K562 (cell line): ENCODE results near the gene PIK3R4. TPM values are rescaled to one million over a fixed set of nuclear protein-coding genes. Genes with fewer than 3 reads are reported as not detected.

Experiments used
- ATAC-seq: fragments of 200-7000 bp; cut with Tn5 transposase; 3 replicates; pipeline ENCODE4 v1.9.1; 2020; ENCODE audit warnings: moderate library complexity
- BruUV-seq: library from RNA; stranded (reverse); fragments of 400-500 nt; replicated peaks from 2 replicates; lab custom pipeline; 2021; lab: Mats Ljungman, UMichigan
- CTCF ChIA-PET: fragments of 300-600 bp; formaldehyde crosslinking; extraction: SDS; loops from one replicate; lab custom pipeline; 2021; ENCODE audit warnings: low intra/inter-chr PET ratio; lab: Yijun Ruan, JAX
- POLR2A ChIA-PET: fragments of 300-600, 350-650 bp; sonication (Branson Sonifier 250); formaldehyde crosslinking; extraction: SDS; loops from one replicate; lab custom pipeline; 2021; ENCODE audit warnings: antibody characterized with exemption, inconsistent platforms; lab: Yijun Ruan, JAX
- DNase-seq, 4 experiments: peaks; one replicate each; pipeline versions ENCODE4 v3.0.0 to v3.0.0-alpha.2; 2011 to 2018; ENCODE audit warnings: low spot score in 3 of 4, mixed read lengths in 3 of 4; ENCODE audit errors: extremely low read depth in 1 of 4
- FAIRE-seq: peaks from 2 replicates; lab custom pipeline; 2011; peaks lifted over from hg19 to GRCh38; lab: Jason Lieb, UNC
- H2AFZ ChIP-seq: 2 replicates; pipeline ENCODE4 v1.6.0; 2011; ENCODE audit warnings: low read depth, low read length, control low read depth, inconsistent platforms
- H3K27ac ChIP-seq: fragments of 200-600 bp; 3 replicates; pipeline ENCODE4 v1.8.0; 2011; ENCODE audit warnings: low read depth, mild to moderate bottlenecking, control low read depth, inconsistent platforms, low read length, moderate library complexity, mixed read lengths; ENCODE audit errors: extremely low read depth
- H3K27me3 ChIP-seq, 2 experiments: fragments of 300-600 bp in 1 of 2; 2 replicates in 1 of 2; 3 replicates in 1 of 2; pipeline versions ENCODE4 v1.6.0 to v1.8.0; 2011; ENCODE audit warnings: inconsistent platforms in 2 of 2, low read length in 2 of 2, mild to moderate bottlenecking in 1 of 2, mixed read lengths in 1 of 2, moderate library complexity in 1 of 2; ENCODE audit not compliant: control insufficient read depth in 2 of 2, insufficient read depth in 2 of 2
- H3K36me3 ChIP-seq: fragments of 300-600 bp; 3 replicates; pipeline ENCODE4 v1.8.0; 2011; ENCODE audit warnings: mild to moderate bottlenecking, low read length, inconsistent platforms; ENCODE audit not compliant: control insufficient read depth, insufficient read depth
- H3K4me1 ChIP-seq, 2 experiments: fragments of 200-600 bp in 1 of 2; replicated peaks in 1 of 2; 2 replicates in 1 of 2; 3 replicates in 1 of 2; pipeline versions ENCODE4 v1.5.1 to v1.8.0; 2011; ENCODE audit warnings: inconsistent platforms in 2 of 2, low read length in 2 of 2, mild to moderate bottlenecking in 1 of 2, mixed read lengths in 1 of 2, moderate library complexity in 1 of 2; ENCODE audit not compliant: control insufficient read depth in 2 of 2, insufficient read depth in 2 of 2
- H3K4me2 ChIP-seq: 2 replicates; pipeline ENCODE4 v1.6.1; 2011; ENCODE audit warnings: low read length, control low read depth, inconsistent platforms, mixed read lengths; ENCODE audit not compliant: insufficient read depth
- H3K4me3 ChIP-seq: fragments of 200-600 bp; sonication (generic), shearing (Covaris generic); 2 replicates; pipeline ENCODE4 v1.5.1; 2016; ENCODE audit warnings: control low read depth, inconsistent platforms
- H3K79me2 ChIP-seq: fragments of 200-600 bp; 3 replicates; pipeline ENCODE4 v1.8.0; 2011; ENCODE audit warnings: low read length, inconsistent platforms; ENCODE audit not compliant: control insufficient read depth, insufficient read depth
- H3K9ac ChIP-seq, 2 experiments: 2 replicates each; pipeline versions ENCODE4 v1.6.0 to v1.6.1; 2011; ENCODE audit warnings: low read depth in 2 of 2, low read length in 2 of 2, control low read depth in 1 of 2, inconsistent platforms in 1 of 2, mild to moderate bottlenecking in 1 of 2, mixed read lengths in 1 of 2; ENCODE audit not compliant: insufficient read depth in 1 of 2
- H3K9me1 ChIP-seq: one replicate; pipeline ENCODE4 v1.6.0; 2011; ENCODE audit warnings: inconsistent platforms, mild to moderate bottlenecking, low read length, moderate library complexity; ENCODE audit not compliant: control insufficient read depth, insufficient read depth
- H3K9me3 ChIP-seq: replicated peaks from 2 replicates; pipeline ENCODE4 v1.5.1; 2011; ENCODE audit warnings: low read depth, low read length, inconsistent platforms; ENCODE audit not compliant: control insufficient read depth, insufficient read depth
- H4K20me1 ChIP-seq: replicated peaks from 2 replicates; pipeline ENCODE4 v1.6.1; 2011; ENCODE audit warnings: low read length, inconsistent platforms, mixed read lengths; ENCODE audit not compliant: control insufficient read depth, insufficient read depth
- CBX8 ChIP-seq: fragments of 200-600 bp; sonication (generic); IDR thresholded peaks from 2 replicates; pipeline ENCODE4 v1.6.1; 2012; ENCODE audit warnings: borderline replicate concordance, mixed run types, low read depth, mild to moderate bottlenecking, moderate library complexity, mixed read lengths, low read length, control low read depth, inconsistent platforms; ENCODE audit not compliant: poor library complexity, severe bottlenecking; ENCODE audit errors: extremely low read depth
- CGGBP1 ChIP-seq: fragments of 250-450 bp; sonication (Bioruptor Pico); IDR thresholded peaks from 2 replicates; pipeline ENCODE4 v1.9.0; 2021; ENCODE audit warnings: mild to moderate bottlenecking
- FOXK1 ChIP-seq: sonication (generic); formaldehyde crosslinking; IDR thresholded peaks from 2 replicates; pipeline ENCODE4 v1.8.0; 2022; ENCODE audit warnings: missing genetic modification reagents, mild to moderate bottlenecking, borderline replicate concordance
- GATAD2B ChIP-seq: fragments of 450-650 bp; IDR thresholded peaks from 2 replicates; pipeline ENCODE4 v1.6.1; 2017; ENCODE audit warnings: mild to moderate bottlenecking, borderline replicate concordance
- NRF1 ChIP-seq, 2 experiments: fragments of 450-650 bp; IDR thresholded peaks in 1 of 2; conservative IDR thresholded peaks in 1 of 2; 2 replicates each; pipeline ENCODE4 v1.6.1; 2014; ENCODE audit warnings: mild to moderate bottlenecking in 2 of 2
- TBP ChIP-seq: optimal IDR thresholded peaks from 2 replicates; pipeline ENCODE3; 2011; ENCODE audit warnings: low read depth, low read length, improper control_type of control experiment
- ZBTB2 ChIP-seq: fragments of 450-650 bp; IDR thresholded peaks from 2 replicates; pipeline ENCODE4 v1.6.1; 2016; ENCODE audit warnings: antibody characterized with exemption
- ZBTB9 ChIP-seq: fragments of 450-650 bp; formaldehyde crosslinking; IDR thresholded peaks from 2 replicates; pipeline ENCODE4 v1.4.0; 2020; ENCODE audit warnings: mild to moderate bottlenecking, moderate library complexity
- WGBS: fragments of 100-300 bp; shearing (Covaris generic); methylation state at CpG from one replicate; pipeline ENCODE4 v1.1.6; 2016; ENCODE audit warnings: low coverage, mixed read lengths; ENCODE audit not compliant: insufficient coverage; ENCODE audit errors: missing lambda C conversion rate; 5-methylcytosine and 5-hydroxymethylcytosine counted together
- in situ Hi-C: fragments of 300-500 bp; cut with MboI; formaldehyde crosslinking; loops from 4 replicates; pipeline ENCODE4 v1.15.0; 2018; ENCODE audit warnings: inconsistent platforms, mixed read lengths
- intact Hi-C: fragments of 100-400 bp; cut with micrococcal nuclease; formaldehyde crosslinking; loops from 2 replicates; pipeline ENCODE4 v1.14.2; 2022
- polyA plus RNA-seq, 8 experiments: library from polyadenylated mRNA; depleted of rRNA in 4 of 8; stranded (reverse) in 5 of 8; unstranded in 3 of 8; fragments of >200 nt; fragmentation: Nextera tagmentation in 2 of 8; fragmentation: Illumina TruSeq in 1 of 8; extraction: Ambion mirVana in 2 of 8; extraction: Trizol in 1 of 8; gene quantifications; 2 replicates each; pipeline versions ENCODE4 v1.2.1 to v1.2.3, GENCODE V29; 2011 to 2014; ENCODE audit warnings: inconsistent platforms in 1 of 8, missing spikeins in 1 of 8
- total RNA-seq, 7 experiments: library from RNA; depleted of rRNA in 6 of 7; stranded (reverse); fragments of >200 nt in 6 of 7; fragmentation: Illumina TruSeq in 2 of 7; extraction: Trizol in 2 of 7; gene quantifications; 2 replicates each; pipeline versions ENCODE4 v1.2.1 to v1.2.3, GENCODE V29; 2011 to 2021; ENCODE audit warnings: low replicate concordance in 1 of 7

Gene PIK3R4
- total and polyA plus RNA-seq, 9 of the 15 experiments (the other 6 are each of a cell fraction or from before 2014, with no cell fraction given) = 20.6 to 45.8 (median 26.0) TPM

GRCh38 chr3:130700541-130700940, 46.1 kb downstream of the PIK3R4 start:
- Histone ChIP-seq H3K9me1 (no peaks in the 10 kb centered on the region), H3K4me3 (no peak overlapping the region), H3K4me1 (no peaks in the 10 kb centered on the region), H3K9me3 (no peaks in the 10 kb centered on the region), H2AFZ (no peak overlapping the region), H3K27me3 (no peaks in the 10 kb centered on the region), H3K36me3 (peaks cover 42% of the 10 kb centered on the region), H4K20me1 (no peaks in the 10 kb centered on the region), H3K27ac (no peak overlapping the region), H3K4me2 (no peak overlapping the region), H3K79me2 (no peaks in the 10 kb centered on the region), H3K9ac (no peak overlapping the region)
- intact Hi-C loops (loop anchor here (2.0 kb wide), 1 partner anchor 192 kb away; no protein-coding TSS in a partner anchor), in situ Hi-C loops (no loop called here)
- ChIA-PET CTCF (no interaction called here), POLR2A (interaction anchor here (0.6 kb wide), 1 partner anchor 298 kb away, joined by 3 read pairs; no protein-coding TSS in a partner anchor)
- ATAC-seq (no peak), DNase-seq (no peak), FAIRE-seq (no peak)
- WGBS = 78% methylated on average over 2 of the region's 2 CpGs
- TF ChIP-seq TBP = no peak
- no peak for TF ChIP-seq ZBTB2
- no peak for TF ChIP-seq CBX8
- TF ChIP-seq ZBTB9 (CRISPR knock-in tag) = no peak
- TF ChIP-seq FOXK1 = no peak
- no peak for TF ChIP-seq CGGBP1 (CRISPR knock-in tag)
- TF ChIP-seq GATAD2B = no peak
- TF ChIP-seq NRF1 (conservative IDR thresholded peaks at IDR 0.05 in 1 of 2, IDR thresholded peaks at IDR 0.05 in 1 of 2) = no peak
- BruUV-seq = no TSS peak
